Fibroblast of the conjunctiva (primary cell): ENCODE results near the gene ECE1.
"Not testable (repeated sequence)": the region's sequence is repeated elsewhere in the genome, so short reads cannot be mapped to it uniquely, and the experiment has no call there.

Source experiments
- DNase-seq: peaks from one replicate; pipeline ENCODE4 v3.0.0-alpha.2; 2010; ENCODE audit warnings: low read depth

The ECE1 gene

GRCh38 chr1:21219674-21220073 is 70.6 kb downstream of the ECE1 start:
- DNase-seq = no peak

- DNase-seq = no peak
These were observed 72.3 kb downstream of the ECE1 start for GRCh38 chr1:21217812-21218596.

GRCh38 chr1:21216835-21217811 is 73.1 kb downstream of the ECE1 start:
- no peak for DNase-seq

DNA sequence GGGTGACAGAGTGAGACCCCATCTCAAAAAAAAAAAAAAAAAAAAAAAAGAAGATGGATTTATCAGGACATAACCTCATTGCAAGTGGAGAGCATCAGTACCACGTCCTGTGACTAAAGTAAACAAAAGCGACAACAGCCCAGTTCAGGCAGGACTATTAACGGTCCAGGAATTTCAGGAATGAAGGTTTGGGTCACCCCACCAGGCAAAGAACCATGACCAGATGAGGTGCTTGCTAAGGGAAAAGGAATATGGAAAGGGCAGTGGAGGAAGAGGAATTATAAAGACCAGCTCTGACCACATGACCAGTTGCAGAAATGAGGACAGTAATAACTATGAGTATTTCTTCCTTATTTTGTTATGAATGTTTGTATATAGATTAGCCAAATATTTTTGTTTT is 78.1 kb downstream of the ECE1 start:
- no peak for DNase-seq

GRCh38 chr1:21208137-21208700 is 82.0 kb downstream of the ECE1 start:
- DNase-seq = not testable (repeated sequence)

DNA sequence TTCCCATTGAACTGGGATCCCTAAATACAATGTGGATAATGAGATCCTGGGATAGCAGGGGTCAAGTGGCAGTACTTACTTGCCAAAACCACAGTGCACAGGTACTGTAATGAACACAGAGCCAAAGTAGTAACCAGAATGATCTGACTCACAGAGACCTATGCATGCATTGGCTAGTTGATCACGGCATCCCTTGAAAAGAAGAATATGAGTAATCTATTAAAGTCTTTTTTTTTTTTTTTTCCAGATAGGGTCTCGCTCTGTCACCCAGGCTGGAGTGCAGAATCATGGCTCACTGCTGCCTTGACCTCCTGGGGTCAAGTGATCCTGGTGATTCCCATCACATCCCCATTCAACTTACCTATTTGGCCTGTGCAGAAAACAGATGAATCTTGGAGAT is 84.1 kb downstream of the ECE1 start:
- DNase-seq = no peak

GRCh38 chr1:21205416-21205815 is 84.8 kb downstream of the ECE1 start:
- DNase-seq = no peak

- no peak for DNase-seq
These were observed 88.6 kb downstream of the ECE1 start for GRCh38 chr1:21201650-21202049.

DNA sequence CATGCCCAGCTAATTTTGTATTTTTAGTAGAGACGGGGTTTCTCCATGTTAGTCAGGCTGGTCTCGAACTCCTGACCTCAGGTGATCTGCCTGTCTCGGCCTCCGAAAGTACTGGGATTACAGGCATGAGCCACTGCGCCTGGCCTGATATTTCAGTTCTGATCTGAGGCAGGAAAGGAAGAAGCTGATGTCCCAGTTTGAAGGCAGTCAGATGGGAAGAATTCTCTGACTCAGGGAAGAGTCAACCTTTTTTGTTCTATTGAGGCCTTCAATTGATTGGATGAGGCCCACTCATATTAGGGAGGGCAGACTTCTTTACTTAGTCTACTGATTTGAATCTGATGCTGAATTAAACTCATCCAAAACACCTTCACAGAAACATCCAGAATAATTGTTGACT is 89.0 kb downstream of the ECE1 start:
- not testable (repeated sequence) for DNase-seq

DNA sequence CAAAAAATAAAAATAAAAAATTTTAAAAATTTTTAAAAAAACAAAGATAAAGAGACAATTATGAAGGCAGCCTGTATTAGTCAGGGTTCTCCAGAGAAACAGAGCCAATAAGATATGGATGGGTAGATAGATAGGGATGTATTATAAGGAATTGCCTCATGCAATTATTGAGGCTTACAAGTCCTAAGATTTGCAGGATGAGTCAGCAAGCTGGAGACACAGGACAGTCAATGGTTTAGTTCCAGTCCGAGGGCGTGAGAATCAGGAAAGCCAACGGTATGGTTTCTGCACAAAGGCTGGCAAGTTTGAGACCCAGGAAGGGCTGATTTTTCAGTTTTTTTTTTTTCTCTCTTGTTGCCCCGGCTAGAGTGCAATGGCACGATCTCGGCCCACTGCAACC is 89.5 kb downstream of the ECE1 start:
- DNase-seq = no peak

GRCh38 chr1:21198929-21199328 is 91.3 kb downstream of the ECE1 start:
- no peak for DNase-seq

DNA sequence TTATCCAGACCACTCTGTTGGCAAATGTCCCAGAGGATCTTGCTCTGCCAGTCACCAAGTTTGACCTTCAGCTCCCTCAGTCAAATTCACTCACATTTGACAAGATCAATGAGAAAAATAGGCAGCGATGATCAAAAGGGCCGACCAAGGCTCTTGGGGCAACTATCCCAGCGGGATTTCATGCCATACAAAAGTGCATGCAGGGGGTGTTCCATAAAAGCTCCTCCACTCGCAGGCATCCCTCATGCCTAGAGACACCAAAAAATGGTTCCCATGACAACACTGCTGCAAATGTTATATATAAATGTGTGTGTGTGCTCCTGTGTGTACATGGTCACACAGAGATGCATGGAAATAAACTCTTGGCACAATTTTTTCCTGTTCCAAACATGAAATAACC is 97.4 kb downstream of the ECE1 start:
- no peak for DNase-seq

- no peak for DNase-seq
These were observed 98.0 kb downstream of the ECE1 start for GRCh38 chr1:21192284-21192683.

DNA sequence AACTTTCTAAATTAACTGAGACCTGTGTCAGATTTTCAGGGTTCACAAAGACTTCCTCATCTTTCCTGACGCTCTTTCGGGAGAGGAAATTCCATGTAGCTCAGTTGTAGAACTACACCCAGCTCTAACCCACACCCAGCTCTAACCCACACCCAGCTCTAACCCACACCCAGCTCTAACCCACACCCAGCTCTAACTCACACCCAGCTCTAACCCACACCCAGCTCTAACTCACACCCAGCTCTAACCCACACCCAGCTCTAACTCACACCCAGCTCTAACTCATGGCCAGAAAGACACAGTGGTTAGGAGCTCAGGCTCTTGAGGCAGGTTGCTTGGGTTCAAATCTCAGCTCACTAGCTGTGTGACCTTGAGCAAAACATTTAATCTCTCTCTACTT is 99.5 kb downstream of the ECE1 start:
- not testable (repeated sequence) for DNase-seq

- no peak for DNase-seq
These were observed 100.3 kb downstream of the ECE1 start for GRCh38 chr1:21189906-21190500.

GRCh38 chr1:21189421-21189820 is 100.8 kb downstream of the ECE1 start:
- DNase-seq = no peak

DNA sequence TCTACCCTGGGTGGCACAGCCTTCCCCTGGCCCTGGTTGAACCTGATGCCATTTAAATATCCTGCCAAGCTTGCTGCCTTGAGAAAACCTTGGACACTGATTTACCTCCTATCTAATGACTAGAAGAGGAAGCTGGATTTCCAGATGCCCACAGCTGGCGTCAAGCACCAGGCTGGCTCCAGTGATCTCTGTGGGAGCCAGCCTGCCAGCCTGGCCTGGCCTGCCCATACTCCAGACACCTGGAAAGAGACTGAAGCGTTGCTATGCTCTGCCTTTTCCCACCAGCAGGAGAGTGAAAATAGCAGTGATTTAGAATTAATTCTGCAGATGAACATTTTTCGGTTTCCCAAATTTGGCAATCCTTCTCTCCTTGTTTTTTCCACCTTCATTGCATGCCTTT is 102.0 kb downstream of the ECE1 start:
- DNase-seq = no peak

DNA sequence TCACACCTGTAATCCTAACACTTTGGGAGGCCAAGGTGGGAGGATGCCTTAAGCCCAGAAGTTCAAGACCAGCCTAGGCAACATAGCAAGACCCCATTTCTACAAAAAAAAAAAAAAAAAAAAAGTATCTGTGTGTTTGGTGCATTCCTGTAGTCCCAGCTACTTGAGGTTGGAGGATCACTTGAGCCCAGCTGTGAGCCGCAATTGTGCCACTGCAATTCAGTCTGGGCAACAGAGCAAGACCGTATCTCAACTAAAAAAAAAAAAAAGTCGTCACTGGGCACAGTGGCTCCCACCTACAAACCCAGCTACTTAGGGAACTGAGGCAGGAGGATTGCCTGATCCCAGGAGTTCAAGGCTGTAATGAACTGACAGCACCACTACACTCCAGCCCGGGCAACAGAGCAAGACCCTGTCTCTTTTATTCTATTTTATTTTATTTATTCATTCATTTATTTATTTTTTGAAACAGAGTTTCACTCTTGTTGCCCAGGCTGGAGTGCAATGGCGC is 105.0 kb downstream of the ECE1 start:
- no peak for DNase-seq

- DNase-seq = no peak
These were observed 106.0 kb downstream of the ECE1 start for GRCh38 chr1:21184276-21184675.

GRCh38 chr1:21182181-21182731 is 108.0 kb downstream of the ECE1 start:
- DNase-seq = no peak

DNA sequence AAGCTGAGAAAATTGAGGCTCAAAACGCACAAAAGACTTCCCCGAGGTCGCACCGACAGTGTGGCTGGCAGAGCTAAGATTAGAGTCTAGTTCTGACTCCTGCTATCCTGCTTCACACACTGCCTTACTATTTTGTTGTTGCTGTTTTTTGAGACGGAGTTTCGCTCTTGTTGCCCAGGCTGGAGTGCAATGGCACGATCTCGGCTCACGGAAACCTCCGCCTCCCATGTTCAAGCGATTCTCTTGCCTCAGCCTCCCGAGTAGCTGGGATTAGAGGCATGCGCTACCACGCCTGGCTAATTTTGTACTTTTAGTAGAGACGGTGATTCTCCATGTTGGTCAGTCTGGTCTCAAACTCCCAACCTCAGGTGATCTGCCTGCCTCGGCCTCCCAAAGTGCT is 112.0 kb downstream of the ECE1 start:
- not testable (repeated sequence) for DNase-seq
